IMR-90 (cell line): ENCODE measurements around the gene PDE4B. TPM values are rescaled to one million over a fixed set of nuclear protein-coding genes. Genes with fewer than 3 reads are reported as not detected.

ENCODE experiments used
- ATAC-seq: fragments of 200-7000 bp; cut with Tn5 transposase; 2 replicates; pipeline ENCODE4 v1.9.1; 2020; ENCODE audit warnings: low read depth, mild to moderate bottlenecking, moderate library complexity
- BruUV-seq: library from RNA; stranded (reverse); fragments of 400-500 nt; replicated peaks from 2 replicates; lab custom pipeline; 2021; lab: Mats Ljungman, UMichigan
- CTCF ChIA-PET: fragments of 300-600 bp; formaldehyde crosslinking; extraction: SDS; loops from one replicate; lab custom pipeline; 2021; ENCODE audit warnings: antibody characterized with exemption; lab: Yijun Ruan, JAX
- POLR2A ChIA-PET: fragments of 300-600 bp; sonication (Branson Sonifier 250); formaldehyde crosslinking; loops from one replicate; lab custom pipeline; 2022; ENCODE audit warnings: antibody characterized with exemption; ENCODE audit not compliant: unreplicated experiment; lab: Charles Lee
- DNase-seq: peaks from one replicate; pipeline ENCODE4 v3.0.0; 2013
- H2AFZ ChIP-seq: replicated peaks from 2 replicates; pipeline ENCODE3; 2013; ENCODE audit warnings: low read length, mild to moderate bottlenecking; ENCODE audit not compliant: poor library complexity
- H2AK5ac ChIP-seq: 2 replicates; pipeline ENCODE4 v1.6.1; 2013; ENCODE audit warnings: low read depth, low read length, inconsistent platforms
- H2AK9ac ChIP-seq: replicated peaks from 2 replicates; pipeline ENCODE3; 2013; ENCODE audit warnings: mild to moderate bottlenecking, low read depth, low read length, moderate library complexity; ENCODE audit not compliant: poor library complexity
- H2BK120ac ChIP-seq: 2 replicates; pipeline ENCODE4 v1.6.1; 2013; ENCODE audit warnings: low read depth, low read length, inconsistent platforms
- H2BK15ac ChIP-seq: 3 replicates; pipeline ENCODE4 v1.6.1; 2013; ENCODE audit warnings: low read depth, low read length, inconsistent platforms
- H2BK20ac ChIP-seq: 2 replicates; pipeline ENCODE4 v1.6.1; 2013; ENCODE audit warnings: low read depth, mild to moderate bottlenecking, inconsistent platforms, low read length, moderate library complexity
- H2BK5ac ChIP-seq: 2 replicates; pipeline ENCODE4 v1.6.1; 2013; ENCODE audit warnings: mild to moderate bottlenecking, low read depth, low read length, inconsistent platforms; ENCODE audit not compliant: poor library complexity, severe bottlenecking
- H3K14ac ChIP-seq: replicated peaks from 2 replicates; pipeline ENCODE4 v1.6.1; 2013; ENCODE audit warnings: low read depth, low read length, inconsistent platforms
- H3K18ac ChIP-seq: 2 replicates; pipeline ENCODE4 v1.6.1; 2013; ENCODE audit warnings: low read depth, low read length, control low read depth
- H3K23ac ChIP-seq: 2 replicates; pipeline ENCODE4 v1.6.1; 2013; ENCODE audit warnings: low read depth, low read length, inconsistent platforms
- H3K27ac ChIP-seq: 2 replicates; pipeline ENCODE4 v1.5.1; 2013; ENCODE audit warnings: mild to moderate bottlenecking, control low read depth, low read length; ENCODE audit not compliant: insufficient read depth
- H3K27me3 ChIP-seq: 2 replicates; pipeline ENCODE4 v1.6.1; 2013; ENCODE audit warnings: low read length; ENCODE audit not compliant: control insufficient read depth, insufficient read depth
- H3K36me3 ChIP-seq: 2 replicates; pipeline ENCODE4 v1.6.1; 2013; ENCODE audit warnings: low read length, mixed read lengths; ENCODE audit not compliant: control insufficient read depth, insufficient read depth
- H3K4ac ChIP-seq: 2 replicates; pipeline ENCODE4 v1.6.1; 2013; ENCODE audit warnings: low read depth, low read length, inconsistent platforms
- H3K4me1 ChIP-seq: 2 replicates; pipeline ENCODE4 v1.6.1; 2013; ENCODE audit warnings: low read length, mixed read lengths; ENCODE audit not compliant: control insufficient read depth, insufficient read depth
- H3K4me2 ChIP-seq: 2 replicates; pipeline ENCODE4 v1.6.1; 2013; ENCODE audit warnings: low read depth, mild to moderate bottlenecking, control low read depth, low read length, moderate library complexity
- H3K4me3 ChIP-seq: 2 replicates; pipeline ENCODE4 v1.5.1; 2013; ENCODE audit warnings: low read depth, mild to moderate bottlenecking, control low read depth, low read length, moderate library complexity; ENCODE audit not compliant: insufficient read depth
- H3K56ac ChIP-seq: 2 replicates; pipeline ENCODE4 v1.6.1; 2013; ENCODE audit warnings: low read length, inconsistent platforms; ENCODE audit not compliant: insufficient read depth; ENCODE audit errors: extremely low read depth
- H3K79me1 ChIP-seq, 2 experiments: 2 replicates each; pipeline ENCODE4 v1.6.1; 2013; ENCODE audit warnings: low read length in 2 of 2, inconsistent platforms in 1 of 2, low read depth in 1 of 2
- H3K9ac ChIP-seq: 2 replicates; pipeline ENCODE4 v1.6.1; 2013; ENCODE audit warnings: low read depth, low read length, control low read depth
- H3K9me1 ChIP-seq: 2 replicates; pipeline ENCODE4 v1.6.1; 2013; ENCODE audit warnings: low read length, inconsistent platforms; ENCODE audit not compliant: insufficient read depth
- H3K9me3 ChIP-seq: 2 replicates; pipeline ENCODE4 v1.6.1; 2013; ENCODE audit warnings: low read length; ENCODE audit not compliant: control insufficient read depth, insufficient read depth
- H4K20me1 ChIP-seq: 2 replicates; pipeline ENCODE4 v1.6.1; 2013; ENCODE audit warnings: low read length, inconsistent platforms; ENCODE audit not compliant: insufficient read depth
- H4K5ac ChIP-seq: 2 replicates; pipeline ENCODE4 v1.6.1; 2013; ENCODE audit warnings: mild to moderate bottlenecking, low read depth, low read length, control low read depth
- H4K8ac ChIP-seq, 2 experiments: 2 replicates each; pipeline ENCODE4 v1.6.1; 2013; ENCODE audit warnings: low read depth in 2 of 2, low read length in 2 of 2, control low read depth in 1 of 2, inconsistent platforms in 1 of 2
- H4K91ac ChIP-seq: 2 replicates; pipeline ENCODE4 v1.6.1; 2013; ENCODE audit warnings: low read depth, low read length, inconsistent platforms; ENCODE audit not compliant: insufficient read depth
- FOS ChIP-seq: fragments of 150-350 bp; IDR thresholded peaks from 2 replicates; pipeline ENCODE4 v1.6.1; 2016; ENCODE audit warnings: low read depth, low read length
- MAZ ChIP-seq: IDR thresholded peaks from 2 replicates; pipeline ENCODE4 v1.6.1; 2012; ENCODE audit warnings: low read depth, mild to moderate bottlenecking, low read length, improper control_type of control experiment, moderate library complexity, borderline replicate concordance
- POLR2A ChIP-seq: IDR thresholded peaks from 2 replicates; pipeline ENCODE4 v1.6.1; 2012; ENCODE audit warnings: mild to moderate bottlenecking, low read depth, low read length
- WGBS, 2 experiments: methylation state at CpG; one replicate each; pipeline versions ENCODE4 v1.1.5 to v1.1.7; 2013; ENCODE audit warnings: missing lambda C conversion rate in 2 of 2; ENCODE audit not compliant: insufficient read length in 1 of 2; ENCODE audit errors: extremely low coverage in 2 of 2; 5-methylcytosine and 5-hydroxymethylcytosine counted together
- dilution Hi-C: fragments of 300-500 bp; cut with HindIII; formaldehyde crosslinking; loops from one replicate; pipeline ENCODE4 v1.14.3; 2018; ENCODE audit warnings: low sequenced_read_pairs; ENCODE audit not compliant: unreplicated experiment
- in situ Hi-C: fragments of 300-500 bp; cut with MboI; formaldehyde crosslinking; loops from 3 replicates; pipeline ENCODE4 v1.14.3; 2019; ENCODE audit warnings: low sequenced_read_pairs, inconsistent platforms, mixed read lengths
- intact Hi-C: fragments of 100-400 bp; cut with micrococcal nuclease; formaldehyde crosslinking; loops from 2 replicates; pipeline ENCODE4 v1.10.0; 2022
- polyA plus RNA-seq, 3 experiments: library from polyadenylated mRNA; depleted of rRNA; stranded (reverse); fragments of >200 nt; gene quantifications; 2 replicates each; pipeline ENCODE4 v1.2.3, GENCODE V29; 2012; ENCODE audit warnings: low replicate concordance in 1 of 3
- total RNA-seq: library from RNA; depleted of rRNA; stranded (reverse); fragments of >200 nt; gene quantifications from 2 replicates; pipeline ENCODE4 v1.2.3, GENCODE V29; 2012

The PDE4B gene
- total and polyA plus RNA-seq, 2 of the 4 experiments (the other 2 are of a cell fraction): 5.8 to 21.3 TPM

DNA sequence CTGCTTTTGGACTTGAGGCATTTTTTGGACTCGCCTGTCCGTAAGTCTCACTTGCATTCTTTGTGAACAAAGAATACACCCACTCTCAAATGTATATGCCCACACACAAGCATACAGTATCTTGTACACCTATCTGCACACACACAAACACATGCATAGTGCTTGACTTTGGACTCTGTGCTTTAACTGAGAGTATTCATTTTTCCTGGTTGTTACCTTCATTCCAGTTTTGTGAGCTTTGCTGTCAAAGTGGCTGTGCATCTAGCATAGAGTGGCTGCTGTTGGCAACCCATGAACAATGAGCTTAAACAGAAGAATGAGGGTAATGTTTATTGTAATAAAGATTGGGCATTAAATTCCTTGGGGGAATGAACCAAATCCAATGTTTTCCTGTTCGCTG lies 199.0 kb downstream of the PDE4B start:
- CTCF ChIA-PET: no interaction called here

More for the DNA sequence above, 199.0 kb downstream of the PDE4B start:
- Histone ChIP-seq H2BK5ac (no peak overlapping the region), H2BK20ac (no peak overlapping the region), H3K9ac (no peak overlapping the region), H3K27ac (no peak overlapping the region), H3K14ac (no peak overlapping the region), H2AK9ac (no peak overlapping the region), H3K18ac (no peak overlapping the region), H3K23ac (no peak overlapping the region), H3K79me1 (no peaks in the 10 kb centered on the region), H3K9me1 (no peaks in the 10 kb centered on the region), H3K4ac (no peak overlapping the region), H3K4me1 (no peaks in the 10 kb centered on the region), H2BK15ac (no peak overlapping the region), H3K4me2 (no peak overlapping the region), H4K20me1 (no peaks in the 10 kb centered on the region), H3K27me3 (no peaks in the 10 kb centered on the region), H2BK120ac (no peak overlapping the region), H3K4me3 (no peak overlapping the region), H4K8ac (no peak overlapping the region), H4K5ac (no peak overlapping the region), H2AK5ac (no peak overlapping the region), H2AFZ (no peak overlapping the region), H4K91ac (no peak overlapping the region), H3K56ac (no peak overlapping the region), H3K36me3 (no peaks in the 10 kb centered on the region), H3K9me3 (no peaks in the 10 kb centered on the region)
- intact Hi-C loops: no loop called here
- BruUV-seq: no TSS peak
- dilution Hi-C loops: no loop called here
- POLR2A ChIA-PET: interaction anchor here (0.6 kb wide), 1 partner anchor 14 kb away, joined by 4 read pairs; no protein-coding TSS in a partner anchor
- ATAC-seq (no peak), DNase-seq (no peak)
- WGBS, 2 experiments: 90% methylated on average over 2 of the region's 3 CpGs; no CpG with 5 or more reads in 1 of the 2 experiments
- TF ChIP-seq MAZ (no peak), FOS (no peak), POLR2A (no peak)
- in situ Hi-C loops: no loop called here
